Fibroblast of upper back skin (primary cell): ENCODE measurements around the gene MYO16.
"Not testable (repeated sequence)": the region's sequence is repeated elsewhere in the genome, so short reads cannot be mapped to it uniquely, and the experiment has no call there.

Source experiments
- DNase-seq: peaks from one replicate; pipeline ENCODE4 v3.0.0-alpha.2; 2013

The MYO16 gene

GRCh38 chr13:109208522-109208921 is 579.1 kb downstream of the MYO16 start:
- no peak for DNase-seq

GRCh38 chr13:109209526-109209925 is 580.1 kb downstream of the MYO16 start:
- no peak for DNase-seq

- peak; percentile 31 for DNase-seq
Measured at GRCh38 chr13:109211616-109212015, 582.2 kb downstream of the MYO16 start.

- DNase-seq, result no peak
Measured at GRCh38 chr13:109212650-109213049, 583.2 kb downstream of the MYO16 start.

- no peak for DNase-seq
Measured at GRCh38 chr13:109213714-109214113, 584.3 kb downstream of the MYO16 start.

GRCh38 chr13:109214393-109214792 is 585.0 kb downstream of the MYO16 start:
- no peak for DNase-seq

- no peak for DNase-seq
Measured at GRCh38 chr13:109215377-109215776, 586.0 kb downstream of the MYO16 start.

- DNase-seq, result not testable (repeated sequence)
Measured at GRCh38 chr13:109217510-109217909, 588.1 kb downstream of the MYO16 start.

- DNase-seq, result no peak
Measured at GRCh38 chr13:109220631-109221030, 591.2 kb downstream of the MYO16 start.

- DNase-seq, result no peak
Measured at GRCh38 chr13:109224033-109224432, 594.6 kb downstream of the MYO16 start.

GRCh38 chr13:109226631-109227030 is 597.2 kb downstream of the MYO16 start:
- DNase-seq, result peak; percentile 43

GRCh38 chr13:109227344-109227940 is 598.0 kb downstream of the MYO16 start:
- DNase-seq, result no peak

GRCh38 chr13:109228211-109228610 is 598.8 kb downstream of the MYO16 start:
- DNase-seq, result no peak

GRCh38 chr13:109231888-109232287 is 602.5 kb downstream of the MYO16 start:
- peak; percentile 80 for DNase-seq

GRCh38 chr13:109233293-109233692 is 603.9 kb downstream of the MYO16 start:
- DNase-seq, result no peak

GRCh38 chr13:109235901-109236300 is 606.5 kb downstream of the MYO16 start:
- DNase-seq, result no peak

- DNase-seq, result peak; percentile 68
Measured at GRCh38 chr13:109241160-109241559, 611.7 kb downstream of the MYO16 start.

GRCh38 chr13:109243311-109243951 is 614.0 kb downstream of the MYO16 start:
- peak; percentile 97 for DNase-seq

GRCh38 chr13:109244566-109244965 is 615.2 kb downstream of the MYO16 start:
- no peak for DNase-seq

- no peak for DNase-seq
Measured at GRCh38 chr13:109246001-109246400, 616.6 kb downstream of the MYO16 start.

- no peak for DNase-seq
Measured at GRCh38 chr13:109249780-109250528, 620.5 kb downstream of the MYO16 start.

- peak; percentile 53 for DNase-seq
Measured at GRCh38 chr13:109251956-109252355, 622.5 kb downstream of the MYO16 start.

GRCh38 chr13:109253316-109253715 is 623.9 kb downstream of the MYO16 start:
- DNase-seq, result no peak

- DNase-seq, result no peak
Measured at GRCh38 chr13:109254274-109254673, 624.9 kb downstream of the MYO16 start.
